GM19023 (cell line): ENCODE data around the gene PLXNA3.

Experiments
- ATAC-seq: cut with Tn5 transposase; IDR thresholded peaks from one replicate; pipeline ENCODE4 v1.9.1; 2021; ENCODE audit warnings: mild to moderate bottlenecking, moderate library complexity; ENCODE audit not compliant: unreplicated experiment

PLXNA3 gene

DNA sequence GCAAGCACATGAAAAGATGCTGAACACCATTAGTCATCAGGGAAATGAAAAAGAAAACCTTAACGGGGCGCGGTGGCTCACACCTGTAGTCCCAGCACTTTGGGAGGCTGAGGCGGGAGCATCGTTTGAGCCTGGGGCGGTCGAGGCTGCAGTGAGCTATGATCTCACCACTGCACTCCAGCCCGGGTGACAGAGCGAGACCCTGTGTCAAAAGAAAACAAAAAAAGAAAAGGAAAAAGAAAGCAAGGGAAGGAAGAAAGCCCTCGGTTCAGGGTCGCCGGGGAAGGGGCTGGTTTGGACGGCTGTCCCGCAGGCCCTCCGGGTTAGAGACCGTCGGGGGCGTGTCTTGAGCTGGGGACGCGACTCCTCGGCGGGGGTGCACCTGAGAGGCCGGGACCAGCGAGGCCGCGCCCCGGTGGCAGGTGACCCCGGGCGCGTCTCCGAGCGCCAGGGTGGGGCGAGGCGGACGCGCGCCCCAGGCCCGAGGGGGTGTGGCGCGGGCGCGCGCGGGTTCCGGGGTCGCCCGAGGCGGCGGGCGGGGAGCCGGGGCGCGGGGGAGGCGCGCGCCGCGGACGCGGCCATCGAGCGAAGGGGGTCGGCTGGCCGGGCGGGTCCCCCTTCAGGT is 478 bp upstream of the PLXNA3 start:
- ATAC-seq = peak; percentile 56

DNA sequence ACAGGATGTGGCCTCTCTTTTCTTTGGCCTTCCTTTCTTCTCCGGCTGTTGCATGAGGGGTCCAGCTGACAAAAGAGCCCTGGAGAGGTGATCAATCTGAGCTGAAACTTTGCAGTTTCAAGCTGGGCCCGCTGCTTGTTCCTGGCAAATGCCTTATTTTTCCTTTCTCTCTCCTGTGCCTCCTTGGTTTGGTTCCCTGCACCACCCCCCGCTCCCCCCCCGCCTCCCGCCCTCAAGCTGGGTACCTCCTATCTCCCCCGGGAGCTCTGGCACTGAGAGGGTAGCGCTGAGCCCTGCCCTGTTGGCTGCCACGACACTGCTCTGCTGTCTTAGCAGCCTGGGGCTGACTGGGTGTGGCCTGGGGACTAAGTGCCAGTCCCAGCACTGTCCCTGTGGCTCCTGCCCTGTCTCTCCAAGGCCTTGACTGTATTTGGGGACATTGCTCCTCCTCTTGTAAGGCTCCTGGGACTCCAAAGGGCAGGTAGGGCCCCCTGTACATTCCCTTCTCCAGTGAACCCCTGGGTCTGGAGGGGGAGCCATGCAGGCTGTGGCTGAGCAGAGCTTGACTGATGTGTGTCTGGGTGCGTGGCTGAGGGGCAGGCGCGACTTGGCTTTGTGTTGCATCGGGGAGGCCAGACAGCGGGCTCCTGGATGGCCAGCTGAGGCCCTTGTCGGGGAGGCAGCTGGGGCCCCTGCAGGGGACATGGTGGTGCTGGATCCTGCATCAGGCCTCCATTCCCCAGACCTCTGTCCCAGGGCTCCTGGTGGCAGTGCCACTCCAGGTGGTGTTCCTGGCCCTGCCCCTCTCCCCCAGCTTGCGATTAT is 1.1 kb downstream of the PLXNA3 start:
- no peak for ATAC-seq

DNA sequence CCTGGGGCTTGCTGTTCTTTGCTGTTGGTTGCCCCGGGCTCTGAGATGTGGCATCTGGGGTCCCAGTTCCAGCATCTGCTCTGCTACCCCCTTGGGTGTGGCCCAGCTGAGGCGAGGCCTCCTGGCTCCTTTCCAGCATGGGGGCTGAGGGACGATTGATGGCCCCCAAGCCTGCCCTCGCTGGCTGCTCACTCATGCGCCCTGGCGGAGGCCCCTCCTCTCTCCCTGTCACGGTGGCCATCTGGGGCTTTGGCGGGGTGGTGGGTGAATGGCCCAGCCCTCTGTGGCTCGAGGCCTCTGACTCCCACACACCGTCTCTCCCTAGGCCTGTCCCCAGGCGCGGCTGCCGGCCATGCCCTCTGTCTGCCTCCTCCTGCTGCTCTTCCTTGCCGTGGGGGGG is 1.8 kb downstream of the PLXNA3 start:
- ATAC-seq = no peak

DNA sequence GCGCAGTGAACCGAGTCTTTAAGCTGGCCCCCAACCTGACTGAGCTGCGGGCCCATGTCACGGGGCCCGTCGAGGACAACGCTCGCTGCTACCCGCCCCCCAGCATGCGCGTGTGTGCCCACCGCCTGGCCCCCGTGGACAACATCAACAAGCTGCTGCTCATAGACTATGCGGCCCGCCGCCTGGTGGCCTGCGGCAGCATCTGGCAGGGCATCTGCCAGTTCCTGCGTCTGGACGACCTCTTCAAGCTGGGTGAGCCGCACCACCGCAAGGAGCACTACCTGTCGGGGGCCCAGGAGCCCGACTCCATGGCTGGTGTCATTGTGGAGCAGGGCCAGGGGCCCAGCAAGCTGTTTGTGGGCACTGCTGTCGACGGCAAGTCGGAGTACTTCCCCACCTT is 2.2 kb downstream of the PLXNA3 start:
- no peak for ATAC-seq

DNA sequence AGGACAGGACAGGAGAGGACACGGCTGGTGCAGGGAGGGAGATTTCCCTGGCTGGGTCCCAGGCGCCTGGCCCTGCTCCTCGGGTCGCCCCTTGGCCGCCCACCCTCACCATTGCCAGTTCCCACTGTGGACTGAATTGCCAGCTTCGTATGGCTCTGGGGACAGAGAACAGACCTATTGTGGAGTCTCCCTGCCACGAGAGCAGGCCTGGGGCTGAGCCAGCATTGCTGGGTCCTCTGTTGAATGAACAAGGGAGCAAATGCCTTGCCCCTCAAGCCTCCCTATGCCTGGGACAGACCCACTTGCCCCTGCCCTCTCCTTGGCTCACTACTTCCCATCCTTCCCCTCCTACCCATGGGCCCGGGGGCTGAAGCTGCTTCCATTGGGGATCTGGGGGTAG is 4.3 kb downstream of the PLXNA3 start:
- ATAC-seq = no peak

DNA sequence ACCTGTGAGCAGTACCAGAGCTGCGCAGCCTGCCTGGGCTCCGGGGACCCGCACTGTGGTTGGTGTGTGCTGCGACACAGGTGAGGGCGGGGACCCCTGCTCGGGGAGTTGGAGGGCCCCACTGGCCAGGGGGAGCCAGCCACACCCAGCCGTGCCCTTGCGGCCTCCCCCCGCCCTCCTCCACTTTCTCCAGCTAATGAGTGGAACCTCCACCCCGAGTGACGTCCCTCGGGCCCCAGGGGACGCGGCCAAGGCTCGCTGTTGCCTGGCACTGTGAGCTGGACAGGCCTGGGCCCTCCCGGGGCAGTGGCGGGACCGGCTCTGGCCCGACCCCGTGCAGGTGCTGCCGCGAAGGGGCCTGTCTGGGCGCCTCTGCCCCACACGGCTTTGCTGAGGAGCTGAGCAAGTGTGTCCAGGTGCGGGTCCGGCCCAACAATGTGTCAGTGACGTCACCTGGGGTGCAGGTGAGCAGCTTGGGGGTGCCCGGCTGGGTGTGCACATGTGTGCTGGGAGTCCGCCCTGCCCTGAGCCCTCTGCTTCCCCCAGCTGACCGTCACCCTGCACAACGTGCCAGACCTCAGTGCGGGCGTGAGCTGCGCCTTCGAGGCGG is 5.6 kb downstream of the PLXNA3 start:
- ATAC-seq = no peak

DNA sequence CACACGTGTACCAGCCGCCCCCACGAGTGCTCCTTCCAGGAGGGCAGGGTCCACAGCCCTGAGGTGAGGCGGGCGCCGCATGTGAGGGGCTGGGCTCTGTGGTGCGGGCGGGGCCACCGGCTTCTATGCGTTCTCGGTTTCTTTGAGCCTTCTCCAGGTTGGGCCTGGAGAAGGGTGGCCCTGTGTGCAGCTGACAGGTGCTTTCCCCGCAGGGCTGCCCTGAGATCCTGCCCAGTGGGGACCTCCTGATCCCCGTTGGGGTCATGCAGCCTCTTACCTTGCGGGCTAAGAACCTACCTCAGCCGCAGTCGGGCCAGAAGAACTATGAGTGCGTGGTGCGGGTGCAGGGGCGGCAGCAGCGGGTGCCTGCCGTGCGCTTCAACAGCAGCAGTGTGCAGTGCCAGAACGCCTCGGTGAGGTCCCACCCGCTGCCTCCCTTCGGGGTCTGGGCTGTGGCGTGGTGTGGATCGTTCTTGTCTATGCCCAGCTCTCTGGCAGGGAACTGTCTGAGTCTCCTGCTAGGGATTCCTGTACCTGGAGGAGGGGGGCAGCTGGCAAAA is 6.8 kb downstream of the PLXNA3 start:
- ATAC-seq = no peak

DNA sequence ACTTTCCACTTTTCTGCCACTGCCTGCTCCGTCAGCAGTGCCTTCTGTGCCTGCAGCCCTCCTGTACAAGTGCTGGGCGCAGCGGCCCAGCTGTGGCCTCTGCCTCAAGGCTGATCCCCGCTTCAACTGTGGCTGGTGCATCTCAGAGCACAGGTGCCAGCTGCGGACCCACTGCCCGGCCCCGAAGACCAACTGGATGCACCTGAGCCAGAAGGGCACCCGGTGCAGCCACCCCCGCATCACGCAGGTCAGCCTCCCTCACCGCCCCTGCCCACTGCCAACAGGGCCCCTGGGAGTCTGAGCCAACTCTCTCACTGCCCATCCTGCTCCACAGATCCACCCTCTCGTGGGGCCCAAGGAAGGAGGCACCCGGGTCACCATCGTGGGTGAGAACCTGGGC is 7.5 kb downstream of the PLXNA3 start:
- ATAC-seq = no peak

DNA sequence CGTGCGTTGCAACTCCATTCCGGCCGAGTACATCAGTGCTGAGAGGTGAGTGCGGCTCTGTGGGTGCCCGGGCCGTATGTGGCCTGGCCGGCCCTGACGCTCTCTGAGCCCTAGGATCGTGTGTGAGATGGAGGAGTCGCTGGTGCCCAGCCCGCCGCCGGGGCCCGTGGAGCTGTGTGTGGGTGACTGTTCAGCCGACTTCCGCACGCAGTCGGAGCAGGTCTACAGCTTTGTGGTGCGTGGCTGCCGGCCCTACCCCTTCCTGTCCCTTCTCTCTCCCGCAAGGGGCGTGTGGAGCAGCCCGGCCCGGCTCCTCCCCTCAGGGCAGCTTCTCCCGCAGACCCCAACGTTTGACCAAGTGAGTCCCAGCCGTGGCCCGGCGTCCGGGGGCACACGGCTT is 8.0 kb downstream of the PLXNA3 start:
- ATAC-seq = no peak

DNA sequence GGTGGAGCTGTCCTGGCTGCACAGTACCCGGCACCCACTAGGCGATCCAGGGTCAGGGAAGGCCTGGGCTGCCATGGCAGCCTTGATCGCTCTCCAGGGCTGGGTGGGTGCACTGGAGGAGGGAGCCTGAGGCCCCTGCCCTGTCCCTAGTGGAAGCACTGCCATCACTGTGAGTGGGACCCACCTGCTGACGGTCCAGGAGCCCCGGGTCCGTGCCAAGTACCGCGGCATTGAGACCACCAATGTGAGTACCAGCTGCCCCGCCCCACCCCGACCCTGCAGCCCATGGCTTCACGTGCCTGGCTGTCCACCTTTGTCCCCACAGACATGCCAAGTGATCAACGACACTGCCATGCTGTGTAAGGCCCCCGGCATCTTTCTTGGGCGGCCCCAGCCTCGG is 8.8 kb downstream of the PLXNA3 start:
- ATAC-seq = no peak

DNA sequence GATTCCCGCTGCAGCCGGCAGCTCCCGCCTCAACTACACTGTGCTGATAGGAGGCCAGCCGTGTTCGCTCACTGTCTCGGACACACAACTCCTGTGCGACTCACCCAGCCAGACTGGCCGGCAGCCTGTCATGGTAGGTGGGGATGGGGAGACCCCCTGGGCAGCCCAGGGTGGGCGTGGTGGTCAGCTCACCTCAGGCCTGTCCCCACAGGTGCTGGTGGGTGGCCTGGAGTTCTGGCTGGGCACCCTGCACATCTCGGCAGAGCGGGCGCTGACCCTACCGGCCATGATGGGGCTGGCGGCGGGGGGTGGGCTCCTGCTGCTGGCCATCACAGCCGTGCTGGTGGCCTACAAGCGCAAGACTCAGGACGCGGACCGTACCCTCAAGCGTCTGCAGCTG is 9.5 kb downstream of the PLXNA3 start:
- no peak for ATAC-seq

DNA sequence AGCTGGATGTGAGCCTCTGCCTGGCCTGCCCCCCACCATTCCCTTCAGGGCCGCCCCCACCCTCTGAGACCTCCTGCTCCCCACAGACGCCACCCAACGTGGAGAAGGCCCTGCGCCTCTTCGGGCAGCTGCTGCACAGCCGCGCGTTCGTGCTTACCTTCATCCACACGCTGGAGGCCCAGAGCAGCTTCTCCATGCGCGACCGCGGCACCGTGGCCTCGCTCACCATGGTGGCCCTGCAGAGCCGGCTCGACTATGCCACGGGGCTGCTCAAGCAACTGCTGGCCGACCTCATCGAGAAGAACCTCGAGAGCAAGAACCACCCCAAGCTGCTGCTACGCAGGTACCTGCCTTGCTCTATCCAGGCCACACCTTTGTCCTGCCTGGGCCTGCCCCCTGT is 10.1 kb downstream of the PLXNA3 start:
- ATAC-seq = no peak

DNA sequence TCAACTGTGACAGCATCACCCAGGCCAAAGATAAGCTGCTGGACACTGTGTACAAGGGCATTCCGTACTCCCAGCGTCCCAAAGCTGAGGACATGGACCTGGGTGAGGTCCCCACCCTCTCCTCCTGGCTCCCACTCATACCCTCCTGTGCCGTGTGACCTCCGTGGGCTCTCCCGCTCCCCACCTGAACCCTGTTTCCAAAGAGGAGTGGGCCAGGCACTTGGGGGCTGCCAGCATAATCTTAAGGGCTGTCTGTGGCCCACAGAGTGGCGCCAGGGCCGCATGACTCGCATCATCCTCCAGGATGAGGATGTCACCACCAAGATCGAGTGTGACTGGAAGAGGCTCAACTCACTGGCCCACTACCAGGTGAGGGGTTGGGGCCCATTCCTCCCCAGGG is 11.0 kb downstream of the PLXNA3 start:
- ATAC-seq = no peak

DNA sequence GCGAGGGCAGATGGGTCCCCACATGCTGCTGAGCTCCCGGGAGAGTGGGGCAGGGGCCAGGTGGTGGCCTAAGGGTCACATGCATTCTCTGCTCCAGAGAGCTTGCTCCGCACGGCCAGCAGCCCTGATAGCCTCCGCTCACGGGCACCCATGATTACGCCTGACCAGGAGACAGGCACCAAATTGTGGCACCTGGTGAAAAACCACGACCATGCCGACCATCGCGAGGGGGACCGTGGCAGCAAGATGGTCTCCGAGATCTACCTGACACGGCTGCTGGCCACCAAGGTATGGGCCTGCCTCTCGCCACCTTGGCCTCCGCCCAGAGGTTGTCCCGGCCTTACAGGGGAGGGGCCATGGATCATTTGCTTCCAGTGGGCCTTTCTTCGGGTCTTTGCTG is 11.8 kb downstream of the PLXNA3 start:
- ATAC-seq = no peak

DNA sequence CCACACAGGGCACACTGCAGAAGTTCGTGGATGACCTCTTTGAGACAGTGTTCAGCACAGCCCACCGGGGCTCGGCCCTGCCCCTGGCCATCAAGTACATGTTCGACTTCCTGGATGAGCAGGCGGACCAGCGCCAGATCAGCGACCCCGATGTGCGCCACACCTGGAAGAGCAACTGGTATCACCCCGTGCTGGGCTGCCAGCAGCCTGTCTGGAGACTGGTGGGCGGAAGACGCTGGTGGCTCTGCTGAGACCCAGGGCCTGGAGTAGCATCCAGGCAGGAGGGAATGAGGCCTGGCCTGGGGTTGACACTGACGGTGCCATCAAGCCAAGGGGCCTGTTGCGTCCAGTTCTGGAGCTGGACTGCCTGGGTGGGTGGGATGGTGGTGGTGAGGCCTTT is 12.4 kb downstream of the PLXNA3 start:
- no peak for ATAC-seq

DNA sequence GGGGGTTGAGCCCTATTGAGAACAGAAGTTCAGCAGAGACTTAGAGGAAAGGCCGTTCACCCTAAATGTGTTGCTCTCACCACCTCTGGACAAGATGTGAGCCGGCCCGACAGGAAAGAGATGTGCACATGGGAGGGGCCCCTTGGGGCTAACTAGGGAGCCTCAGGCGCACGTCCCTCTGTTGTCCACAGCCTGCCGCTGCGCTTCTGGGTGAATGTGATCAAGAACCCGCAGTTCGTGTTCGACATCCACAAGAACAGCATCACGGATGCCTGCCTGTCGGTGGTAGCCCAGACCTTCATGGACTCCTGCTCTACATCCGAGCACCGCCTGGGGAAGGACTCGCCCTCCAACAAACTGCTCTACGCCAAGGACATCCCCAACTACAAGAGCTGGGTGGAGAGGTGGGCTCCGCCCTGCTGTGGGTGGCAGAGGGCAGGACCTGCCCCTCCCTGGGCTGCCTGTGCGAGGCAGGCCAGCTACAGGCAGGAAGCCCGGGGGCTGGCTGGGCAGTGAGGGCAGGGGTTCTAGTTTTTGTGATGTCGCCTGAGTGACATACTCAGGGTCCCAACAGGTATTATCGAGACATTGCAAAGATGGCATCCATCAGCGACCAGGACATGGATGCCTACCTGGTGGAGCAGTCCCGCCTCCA is 13.0 kb downstream of the PLXNA3 start:
- ATAC-seq = no peak

DNA sequence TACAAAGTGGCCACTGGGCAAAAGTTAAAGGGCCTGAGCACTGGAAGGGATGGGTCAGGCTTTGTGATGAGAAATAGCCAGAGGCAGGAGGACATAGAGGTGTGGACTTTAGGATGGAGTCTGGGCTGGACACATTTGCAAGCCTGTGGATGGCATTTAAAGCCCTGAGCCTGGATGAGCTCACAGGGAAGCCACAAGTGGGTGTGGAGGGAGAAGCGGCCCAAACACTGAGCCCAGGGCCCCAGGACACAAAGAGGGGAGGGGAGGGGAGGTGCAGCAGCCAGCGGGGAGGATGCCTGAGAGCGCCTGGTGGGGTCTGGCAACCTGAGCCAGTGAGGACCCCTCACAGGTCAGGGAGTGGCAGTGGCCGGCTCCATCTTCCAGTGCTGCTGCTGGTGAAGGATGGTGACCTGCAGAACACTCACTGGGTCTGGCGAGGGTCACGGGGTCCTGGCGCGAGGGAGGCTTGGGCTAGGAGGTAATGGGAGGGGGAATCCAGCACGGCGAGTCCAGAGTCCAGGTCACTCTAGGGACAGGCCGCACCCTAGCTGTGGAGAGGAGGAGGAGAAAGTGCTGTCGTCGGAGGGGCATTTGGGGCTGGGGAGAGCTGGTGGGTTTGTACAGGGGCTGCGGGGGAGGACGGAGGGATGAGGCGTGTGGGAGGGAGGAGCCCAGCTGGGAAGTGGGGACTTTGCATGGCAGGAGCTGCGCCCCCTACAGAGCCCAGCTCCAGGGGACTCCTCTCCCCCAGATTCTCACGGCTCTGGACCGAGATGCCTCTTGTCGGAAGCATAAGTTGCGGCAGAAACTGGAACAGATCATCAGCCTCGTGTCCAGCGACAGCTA is 14.0 kb downstream of the PLXNA3 start:
- ATAC-seq = no peak

DNA sequence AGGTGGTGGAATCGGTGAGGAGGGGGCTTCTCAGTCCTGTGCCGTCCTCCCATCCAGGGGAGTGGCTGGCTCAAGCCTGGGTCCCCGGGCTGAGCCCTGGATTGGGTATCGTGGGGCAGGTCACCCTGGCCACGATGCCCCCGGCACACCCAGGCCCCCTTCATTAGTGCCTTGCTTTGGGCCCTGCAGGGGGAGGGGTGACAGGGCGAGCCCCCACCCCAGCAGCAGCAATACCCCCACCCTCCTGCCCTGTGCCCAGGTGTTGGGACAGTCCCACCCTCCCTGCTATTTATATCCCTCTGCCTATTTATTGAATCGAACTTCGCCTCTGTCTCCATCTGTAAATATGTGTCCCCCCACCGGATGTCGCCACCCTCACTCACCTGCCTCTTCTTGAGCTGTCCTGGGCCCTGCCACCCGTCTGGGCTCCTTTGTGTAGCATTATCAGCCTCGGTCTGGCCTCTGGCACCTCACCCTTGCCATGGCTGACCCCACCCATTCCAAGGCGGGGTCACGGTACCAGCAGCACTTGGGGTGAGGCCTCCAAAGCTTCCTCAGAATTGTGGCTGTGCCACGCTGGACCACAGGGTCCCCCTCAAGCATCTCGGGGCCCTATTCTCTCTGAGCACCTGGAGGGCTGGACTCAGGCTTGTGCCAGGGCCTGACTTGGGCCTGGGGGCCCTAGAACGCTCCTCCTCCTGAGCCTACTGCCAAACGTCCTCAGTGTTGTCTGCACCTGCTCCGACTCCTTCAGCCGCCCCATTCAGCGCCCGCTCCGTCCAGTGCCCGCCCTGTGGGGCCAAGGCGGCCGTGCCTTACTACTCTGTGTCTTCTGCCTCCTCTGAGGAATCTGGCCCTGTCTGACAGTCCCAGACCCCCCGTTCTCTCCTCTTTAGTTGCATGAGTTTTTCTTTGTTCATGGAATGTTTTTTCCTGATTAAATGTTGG is 14.9 kb downstream of the PLXNA3 start:
- ATAC-seq = no peak

DNA sequence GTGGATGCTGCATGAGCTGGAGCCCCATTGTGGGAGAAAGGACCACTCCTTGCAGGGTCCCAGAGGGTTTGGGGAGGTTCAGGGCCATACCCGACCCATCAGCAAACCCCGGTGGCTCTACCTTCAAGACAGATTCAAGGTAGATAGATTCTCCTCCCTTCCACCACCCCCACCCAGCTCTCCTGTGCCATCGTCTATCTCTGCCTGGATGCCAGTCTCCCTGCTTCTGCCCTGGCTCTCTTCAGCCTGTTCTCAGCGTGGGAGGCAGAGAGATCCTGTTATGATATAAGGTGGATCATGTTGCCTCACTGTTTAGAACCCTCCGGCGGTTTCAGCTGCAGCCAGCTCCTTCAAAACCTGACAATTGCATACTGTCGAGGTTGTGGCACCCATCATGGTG is 15.6 kb downstream of the PLXNA3 start:
- ATAC-seq = no peak
